Sigmoid colon (tissue), 4 donors: Measurements from ENCODE around the gene KCNA2.

Experiments used
- EP300 ChIP-seq, 4 donors: sonication (generic); formaldehyde crosslinking; IDR thresholded peaks; one replicate each; pipeline ENCODE4 v1.6.1; 2017; ENCODE audit warnings: antibody characterized with exemption in 4 of 4
- POLR2A ChIP-seq, 2 donors: fragments of 450-650 bp; IDR thresholded peaks; one replicate each; pipeline ENCODE4 v1.6.1; 2016; ENCODE audit warnings: antibody characterized with exemption in 2 of 2, mild to moderate bottlenecking in 2 of 2, moderate library complexity in 2 of 2
- TF ChIP-seq, protein P1 (sequence below), 4 experiments: fragments of 450-650 bp in 3 of 4; fragments of 200-600 bp in 1 of 4; IDR thresholded peaks; one replicate each; pipeline ENCODE4 v1.5.1; 2016 to 2019; ENCODE audit warnings: antibody characterized with exemption in 4 of 4, mild to moderate bottlenecking in 3 of 4, moderate library complexity in 2 of 4

DNA sequence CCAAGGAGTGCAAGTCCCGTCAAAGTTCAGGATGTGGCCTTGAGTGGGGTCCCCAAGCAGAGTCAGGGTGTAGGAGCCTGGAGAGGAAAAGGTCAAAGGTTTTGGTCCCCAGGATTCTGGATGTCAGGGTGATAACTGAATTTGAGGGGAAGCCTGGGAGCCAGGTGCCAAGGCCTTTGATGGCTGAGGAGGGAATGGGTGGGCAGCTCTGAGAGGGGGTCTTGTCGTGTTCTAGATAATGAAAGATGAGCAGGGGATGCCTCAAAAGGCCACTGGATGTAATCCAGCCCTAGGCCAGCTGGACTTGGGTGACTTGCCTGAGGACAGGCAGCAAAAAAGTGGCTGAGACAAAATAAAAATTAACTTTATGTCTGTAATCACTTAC, 27.5 kb upstream of the KCNA2 start:
- TF ChIP-seq, protein P1, sequence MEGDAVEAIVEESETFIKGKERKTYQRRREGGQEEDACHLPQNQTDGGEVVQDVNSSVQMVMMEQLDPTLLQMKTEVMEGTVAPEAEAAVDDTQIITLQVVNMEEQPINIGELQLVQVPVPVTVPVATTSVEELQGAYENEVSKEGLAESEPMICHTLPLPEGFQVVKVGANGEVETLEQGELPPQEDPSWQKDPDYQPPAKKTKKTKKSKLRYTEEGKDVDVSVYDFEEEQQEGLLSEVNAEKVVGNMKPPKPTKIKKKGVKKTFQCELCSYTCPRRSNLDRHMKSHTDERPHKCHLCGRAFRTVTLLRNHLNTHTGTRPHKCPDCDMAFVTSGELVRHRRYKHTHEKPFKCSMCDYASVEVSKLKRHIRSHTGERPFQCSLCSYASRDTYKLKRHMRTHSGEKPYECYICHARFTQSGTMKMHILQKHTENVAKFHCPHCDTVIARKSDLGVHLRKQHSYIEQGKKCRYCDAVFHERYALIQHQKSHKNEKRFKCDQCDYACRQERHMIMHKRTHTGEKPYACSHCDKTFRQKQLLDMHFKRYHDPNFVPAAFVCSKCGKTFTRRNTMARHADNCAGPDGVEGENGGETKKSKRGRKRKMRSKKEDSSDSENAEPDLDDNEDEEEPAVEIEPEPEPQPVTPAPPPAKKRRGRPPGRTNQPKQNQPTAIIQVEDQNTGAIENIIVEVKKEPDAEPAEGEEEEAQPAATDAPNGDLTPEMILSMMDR (IDR thresholded peaks at IDR 0.05), result no peak
- TF ChIP-seq POLR2A (IDR thresholded peaks at IDR 0.05) (no peak), EP300 (IDR thresholded peaks at IDR 0.05) (no peak)
